Heart right ventricle (tissue), 16 donors: ENCODE results near the gene ABLIM2. TPM values are rescaled to one million over a fixed set of nuclear protein-coding genes. Genes with fewer than 3 reads are reported as not detected.
A peak's percentile ranks its signal among the peaks of the same experiment; 100 is the strongest.

Source experiments
- ATAC-seq, 8 donors: fragments of 200-7000 bp; cut with Tn5 transposase; one replicate each; pipeline ENCODE4 v1.9.1; 2020; ENCODE audit warnings: mild to moderate bottlenecking in 8 of 8, moderate library complexity in 8 of 8, moderate number of reproducible peaks in 1 of 8
- DNase-seq, 2 donors: peaks; one replicate each; pipeline ENCODE4 v3.0.0-alpha.2; 2020
- H3K27ac ChIP-seq, 10 donors: fragments of 200-600 bp; sonication (generic) in 2 of 10; one replicate each; pipeline versions ENCODE4 v1.5.0 to v1.8.0; 2020 to 2022; ENCODE audit warnings: mild to moderate bottlenecking in 3 of 10
- H3K27me3 ChIP-seq, 7 donors: fragments of 200-600 bp; one replicate each; pipeline ENCODE4 v1.8.0; 2021 to 2022; ENCODE audit warnings: mild to moderate bottlenecking in 2 of 7
- H3K36me3 ChIP-seq, 9 donors: fragments of 200-600 bp; sonication (generic) in 1 of 9; one replicate each; pipeline versions ENCODE4 v1.5.0 to v1.8.0; 2020 to 2022; ENCODE audit warnings: mild to moderate bottlenecking in 2 of 9
- H3K4me1 ChIP-seq, 9 donors: fragments of 200-600 bp; sonication (generic) in 1 of 9; one replicate each; pipeline versions ENCODE4 v1.5.0 to v1.8.0; 2020 to 2022; ENCODE audit warnings: mild to moderate bottlenecking in 4 of 9
- H3K4me3 ChIP-seq, 10 donors: fragments of 200-600 bp; sonication (generic) in 2 of 10; one replicate each; pipeline versions ENCODE4 v1.5.0 to v1.8.0; 2020 to 2022; ENCODE audit warnings: mild to moderate bottlenecking in 7 of 10, moderate library complexity in 2 of 10
- H3K9me3 ChIP-seq, 11 donors: fragments of 200-600 bp in 10 of 11; sonication (generic) in 2 of 11; one replicate each; pipeline versions ENCODE4 v1.5.0 to v1.8.0; 2013 to 2022; ENCODE audit warnings: mild to moderate bottlenecking in 2 of 11, control low read depth in 1 of 11, moderate library complexity in 1 of 11
- WGBS, 2 donors: extraction: QIAGEN DNeasy Blood & Tissue Kit; methylation state at CpG; one replicate each; pipeline ENCODE4 v1.1.7; 2013; ENCODE audit warnings: inconsistent platforms in 1 of 2; 5-methylcytosine and 5-hydroxymethylcytosine counted together
- intact Hi-C, 10 donors: fragments of 100-400 bp; cut with DNase I; formaldehyde crosslinking; loops; one replicate each; pipeline versions ENCODE4 v1.11.1 to v1.14.2; 2022
- polyA plus RNA-seq, 2 donors: library from polyadenylated mRNA; stranded (reverse); fragments of 200-250 nt; gene quantifications; one replicate each; pipeline ENCODE4 v1.2.3, GENCODE V29; 2013
- total RNA-seq, 10 donors: library from RNA; stranded (reverse); fragmentation: NEBNext Ultra II Directional in 3 of 10; extraction: Animal tissue kit (Norgen Biotek cat#: 25700) in 3 of 10; gene quantifications; one replicate each; pipeline versions ENCODE4 v1.2.1 to v1.2.4, GENCODE V29; 2021 to 2023
- TF ChIP-seq, protein P1 (sequence below), 9 donors: fragments of 200-600 bp; sonication (generic) in 2 of 9; IDR thresholded peaks; one replicate each; pipeline versions ENCODE4 v1.5.0 to v1.8.0; 2021 to 2022; ENCODE audit warnings: antibody characterized with exemption in 9 of 9, mild to moderate bottlenecking in 5 of 9, moderate library complexity in 1 of 9
- donor health status: Arrhythmogenic right ventricular cardiomyopathy.
- donor health status: ischemic (EF 13 %, LVEDD 7.1; RV severe dilation, severe dysfunction).
- donor health status: healthy with polysubstance abuse.
- donor health status: DM: no; HTN: yes; CAD: no.
- donor health status: DM: no; HTN: no; CAD: no.
- donor health status: ischemic (EF 25% LVEDD 6.9; RV normal size, moderate dysfunction).
- donor health status: ischemic (EF 25% LVEDD 5.7; RV mildly dilated, moderate dysfunction).
- donor health status: healthy.
- donor health status: DM: yes; HTN: yes; CAD: no.
- donor health status: Ischemic cardiomyopathy.
- donor health status: ischemic (EF 35%, LVEDD 5.7; RV mildly dilated, moderate dysfunction).
- donor health status: nonischemic (EF 11% LVEDD 7.7; RV severe dilation, severe dysfunction).
- donor health status: DM: yes; HTN: yes; CAD: no.
- donor health status: PGD.
- donor health status: ischemic (EF 29% LVEDD 5.4; RV normal size, mild dysfunction).
- donor health status: nonischemic (EF 23%, LVEDD 6.1; RV moderate dilation, normal function).

Gene ABLIM2
- total and polyA plus RNA-seq, 12 donors, result 7.2 to 27.8 (median 17.6) TPM

DNA sequence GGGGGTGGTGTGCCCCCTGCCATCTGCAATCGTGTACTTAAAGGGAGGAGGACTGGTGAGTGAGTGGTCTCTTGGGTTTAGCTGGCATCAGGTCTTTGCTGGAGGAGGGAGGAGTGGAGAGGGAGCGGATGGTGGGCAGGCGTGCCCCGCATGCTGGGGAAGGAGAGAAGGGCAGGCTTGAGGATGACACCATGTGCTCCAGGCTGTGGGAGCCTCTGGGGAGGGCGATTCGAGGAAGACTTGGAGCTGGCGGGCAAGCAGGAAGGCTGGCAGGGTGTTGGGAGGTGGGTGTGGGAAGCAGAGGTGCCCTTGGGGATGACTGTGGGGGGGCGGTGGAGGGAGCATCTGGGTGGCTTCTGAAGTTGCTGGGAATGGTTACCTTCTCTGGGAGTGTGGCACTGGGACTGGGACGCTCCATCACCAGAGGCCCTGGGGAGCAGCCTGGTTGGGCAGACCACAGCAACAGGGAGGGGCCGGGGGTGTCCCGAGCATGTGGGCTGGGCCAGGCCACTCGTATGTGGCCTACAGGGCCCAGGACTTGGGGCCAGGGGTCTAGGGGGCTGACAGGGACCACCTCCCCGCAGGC, 188.2 kb downstream of the ABLIM2 start:
- WGBS, 2 donors, result 80 to 84% methylated on average over 13 of the region's 13 CpGs
- intact Hi-C loops, result no loop called here

DNA sequence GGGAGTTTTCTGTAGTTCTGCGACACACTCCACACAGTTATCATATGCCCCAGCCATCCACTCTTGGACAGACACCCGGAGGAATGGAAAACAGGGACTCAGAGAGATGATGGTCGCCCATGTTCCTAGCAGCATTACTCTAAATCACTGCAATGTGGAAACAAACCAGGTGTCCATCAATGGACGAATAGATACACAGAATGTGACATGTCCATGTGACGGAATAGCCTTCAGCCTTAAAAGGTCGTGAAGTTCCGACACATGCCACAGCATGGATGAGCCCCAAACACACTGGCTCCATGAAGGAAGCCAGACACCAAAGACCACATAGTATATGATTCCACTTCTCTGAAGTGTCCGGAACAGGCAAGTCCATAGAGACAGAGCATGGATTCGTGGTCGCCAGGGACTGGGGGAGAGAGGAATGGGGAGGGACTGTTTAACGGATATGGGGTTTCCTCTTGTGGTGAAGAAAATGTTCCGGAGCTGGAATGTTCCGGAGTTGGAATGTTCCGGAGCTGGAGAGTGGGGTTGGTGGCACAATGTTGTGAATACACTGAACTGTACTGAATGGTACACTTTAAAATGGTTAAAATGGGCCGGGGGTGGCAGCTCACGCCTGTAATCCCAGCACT, 190.2 kb downstream of the ABLIM2 start:
- peaks cover 23 to 66% (median 46%) of the 10 kb centered on the region in 9 donors for H3K4me1 ChIP-seq
- DNase-seq, result no peak
- WGBS, 2 donors, result 55 to 63% methylated on average over 16 of the region's 16 CpGs
- H3K27ac ChIP-seq, result peak overlapping the region in 7 of 10 donors; percentile 5 to 74 (median 37)
- H3K27me3 ChIP-seq, result no peaks in the 10 kb centered on the region
- no peaks in the 10 kb centered on the region for H3K9me3 ChIP-seq
- H3K36me3 ChIP-seq, result no peaks in the 10 kb centered on the region
- H3K4me3 ChIP-seq, result no peak overlapping the region
- ATAC-seq, result peak in 5 of 8 donors; percentile 2 to 39 (median 13)
- intact Hi-C loops, result loop anchor here in 1 of 10 donors (5.0 kb wide), 1 partner anchor 36 kb away; no protein-coding TSS in a partner anchor
- TF ChIP-seq, protein P1, sequence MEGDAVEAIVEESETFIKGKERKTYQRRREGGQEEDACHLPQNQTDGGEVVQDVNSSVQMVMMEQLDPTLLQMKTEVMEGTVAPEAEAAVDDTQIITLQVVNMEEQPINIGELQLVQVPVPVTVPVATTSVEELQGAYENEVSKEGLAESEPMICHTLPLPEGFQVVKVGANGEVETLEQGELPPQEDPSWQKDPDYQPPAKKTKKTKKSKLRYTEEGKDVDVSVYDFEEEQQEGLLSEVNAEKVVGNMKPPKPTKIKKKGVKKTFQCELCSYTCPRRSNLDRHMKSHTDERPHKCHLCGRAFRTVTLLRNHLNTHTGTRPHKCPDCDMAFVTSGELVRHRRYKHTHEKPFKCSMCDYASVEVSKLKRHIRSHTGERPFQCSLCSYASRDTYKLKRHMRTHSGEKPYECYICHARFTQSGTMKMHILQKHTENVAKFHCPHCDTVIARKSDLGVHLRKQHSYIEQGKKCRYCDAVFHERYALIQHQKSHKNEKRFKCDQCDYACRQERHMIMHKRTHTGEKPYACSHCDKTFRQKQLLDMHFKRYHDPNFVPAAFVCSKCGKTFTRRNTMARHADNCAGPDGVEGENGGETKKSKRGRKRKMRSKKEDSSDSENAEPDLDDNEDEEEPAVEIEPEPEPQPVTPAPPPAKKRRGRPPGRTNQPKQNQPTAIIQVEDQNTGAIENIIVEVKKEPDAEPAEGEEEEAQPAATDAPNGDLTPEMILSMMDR (IDR thresholded peaks at IDR 0.05), result no peak

More for the DNA sequence above, 188.2 kb downstream of the ABLIM2 start:
- Histone ChIP-seq H3K36me3 (no peaks in the 10 kb centered on the region), H3K9me3 (no peaks in the 10 kb centered on the region), H3K4me3 (peak overlapping the region in 1 of 10 donors; percentile 40), H3K4me1 (peaks cover 23 to 55% (median 40%) of the 10 kb centered on the region in 9 donors), H3K27ac (peak overlapping the region in 8 of 10 donors; percentile 25 to 88 (median 66)), H3K27me3 (no peaks in the 10 kb centered on the region)
- TF ChIP-seq, protein P1 (IDR thresholded peaks at IDR 0.05), result no peak
- no peak for DNase-seq
- no peak for ATAC-seq

DNA sequence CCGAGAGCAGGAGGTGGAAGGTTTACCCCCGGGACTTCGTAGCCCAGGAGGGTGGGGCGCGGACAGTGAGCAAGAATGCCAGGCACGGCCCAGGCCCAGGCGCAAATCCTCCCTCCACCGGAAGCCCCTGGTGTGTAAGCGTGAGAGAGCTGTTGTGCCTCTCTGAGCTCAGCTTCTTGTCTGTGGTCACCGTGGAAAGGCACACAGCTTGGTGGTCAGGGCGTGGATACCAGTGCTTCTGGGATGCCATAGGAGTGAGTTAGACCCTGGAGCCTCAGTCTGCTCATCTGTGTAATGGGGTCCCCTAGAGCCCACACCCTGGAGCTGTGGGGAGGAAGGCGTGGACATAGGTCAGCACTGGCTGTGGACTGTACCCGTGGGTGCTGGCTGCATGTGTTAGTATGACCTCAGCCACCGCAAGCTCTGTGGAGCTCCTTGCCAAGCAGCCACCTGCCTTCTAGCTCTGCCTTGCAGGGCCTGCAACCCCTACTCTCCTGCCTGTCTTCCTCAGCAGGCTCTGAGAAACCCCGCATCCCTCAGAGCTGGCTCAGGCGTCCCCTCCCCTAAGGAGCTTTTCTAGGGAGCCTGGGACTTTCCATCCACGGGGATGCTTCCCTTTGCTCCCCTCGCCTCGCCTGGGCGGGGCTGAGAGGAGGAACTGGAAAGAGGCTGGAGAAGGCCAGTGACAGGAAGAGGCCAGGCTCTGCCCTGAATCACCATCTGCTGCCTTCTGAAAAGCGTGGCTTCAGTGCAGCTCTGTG, 190.9 kb downstream of the ABLIM2 start:
- H3K4me3 ChIP-seq, result no peak overlapping the region
- H3K4me1 ChIP-seq, result peaks cover 23 to 66% (median 46%) of the 10 kb centered on the region in 9 donors
- 73% methylated on average over 21 of the region's 21 CpGs for WGBS, 2 donors
- TF ChIP-seq, protein P1 (IDR thresholded peaks at IDR 0.05), result no peak
- H3K27ac ChIP-seq, result peak overlapping the region in 6 of 10 donors; percentile 5 to 74 (median 32)
- no peaks in the 10 kb centered on the region for H3K9me3 ChIP-seq
- no peaks in the 10 kb centered on the region for H3K36me3 ChIP-seq
- intact Hi-C loops, result loop anchor here in 1 of 10 donors (5.0 kb wide), 1 partner anchor 35 kb away; no protein-coding TSS in a partner anchor
- no peak for DNase-seq
- no peaks in the 10 kb centered on the region for H3K27me3 ChIP-seq
- ATAC-seq, result peak in 3 of 8 donors; percentile 9 to 38 (median 16)

DNA sequence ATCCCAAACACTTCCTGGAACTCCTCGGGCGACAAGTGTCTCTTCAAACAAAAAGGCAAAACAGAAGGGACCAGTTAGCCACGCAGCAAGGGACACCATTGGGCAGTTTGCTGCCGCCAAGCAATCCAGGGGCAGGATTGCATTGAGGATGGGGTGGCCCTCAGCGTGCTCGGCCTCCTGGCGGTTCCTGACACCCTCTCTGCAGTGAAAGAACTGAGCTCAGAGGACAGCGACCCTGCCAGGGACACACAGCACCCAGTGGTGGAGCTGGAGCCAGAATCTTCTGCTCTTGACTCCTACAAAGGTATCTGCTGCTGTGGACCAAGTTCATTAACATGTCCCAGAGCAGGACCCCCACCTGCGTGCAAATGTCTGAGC, 191.6 kb downstream of the ABLIM2 start:
- no peak overlapping the region for H3K27ac ChIP-seq

More for the DNA sequence above, 191.6 kb downstream of the ABLIM2 start:
- no peak for DNase-seq
- Histone ChIP-seq H3K27me3 (no peaks in the 10 kb centered on the region), H3K4me1 (peaks cover 23 to 63% (median 41%) of the 10 kb centered on the region in 9 donors), H3K36me3 (no peaks in the 10 kb centered on the region), H3K9me3 (no peaks in the 10 kb centered on the region), H3K4me3 (no peak overlapping the region)
- WGBS, 2 donors, result 88 to 92% methylated on average over 9 of the region's 9 CpGs
- TF ChIP-seq, protein P1 (IDR thresholded peaks at IDR 0.05), result no peak
- intact Hi-C loops, result loop anchor here in 1 of 10 donors (5.0 kb wide), 1 partner anchor 35 kb away; no protein-coding TSS in a partner anchor
- no peak for ATAC-seq
